IMR-90 (cell line): ENCODE results near the gene HS3ST1. TPM values are rescaled to one million over a fixed set of nuclear protein-coding genes. Genes with fewer than 3 reads are reported as not detected.

Source experiments
- ATAC-seq: fragments of 200-7000 bp; cut with Tn5 transposase; 2 replicates; pipeline ENCODE4 v1.9.1; 2020; ENCODE audit warnings: low read depth, mild to moderate bottlenecking, moderate library complexity
- BruUV-seq: library from RNA; stranded (reverse); fragments of 400-500 nt; replicated peaks from 2 replicates; lab custom pipeline; 2021; lab: Mats Ljungman, UMichigan
- CTCF ChIA-PET: fragments of 300-600 bp; formaldehyde crosslinking; extraction: SDS; loops from one replicate; lab custom pipeline; 2021; ENCODE audit warnings: antibody characterized with exemption; lab: Yijun Ruan, JAX
- POLR2A ChIA-PET: fragments of 300-600 bp; sonication (Branson Sonifier 250); formaldehyde crosslinking; loops from one replicate; lab custom pipeline; 2022; ENCODE audit warnings: antibody characterized with exemption; ENCODE audit not compliant: unreplicated experiment; lab: Charles Lee
- DNase-seq: peaks from one replicate; pipeline ENCODE4 v3.0.0; 2013
- H2AFZ ChIP-seq: replicated peaks from 2 replicates; pipeline ENCODE3; 2013; ENCODE audit warnings: low read length, mild to moderate bottlenecking; ENCODE audit not compliant: poor library complexity
- H2AK5ac ChIP-seq: 2 replicates; pipeline ENCODE4 v1.6.1; 2013; ENCODE audit warnings: low read depth, low read length, inconsistent platforms
- H2AK9ac ChIP-seq: replicated peaks from 2 replicates; pipeline ENCODE3; 2013; ENCODE audit warnings: mild to moderate bottlenecking, low read depth, low read length, moderate library complexity; ENCODE audit not compliant: poor library complexity
- H2BK120ac ChIP-seq: 2 replicates; pipeline ENCODE4 v1.6.1; 2013; ENCODE audit warnings: low read depth, low read length, inconsistent platforms
- H2BK15ac ChIP-seq: 3 replicates; pipeline ENCODE4 v1.6.1; 2013; ENCODE audit warnings: low read depth, low read length, inconsistent platforms
- H2BK20ac ChIP-seq: 2 replicates; pipeline ENCODE4 v1.6.1; 2013; ENCODE audit warnings: low read depth, mild to moderate bottlenecking, inconsistent platforms, low read length, moderate library complexity
- H2BK5ac ChIP-seq: 2 replicates; pipeline ENCODE4 v1.6.1; 2013; ENCODE audit warnings: mild to moderate bottlenecking, low read depth, low read length, inconsistent platforms; ENCODE audit not compliant: poor library complexity, severe bottlenecking
- H3K14ac ChIP-seq: replicated peaks from 2 replicates; pipeline ENCODE4 v1.6.1; 2013; ENCODE audit warnings: low read depth, low read length, inconsistent platforms
- H3K18ac ChIP-seq: 2 replicates; pipeline ENCODE4 v1.6.1; 2013; ENCODE audit warnings: low read depth, low read length, control low read depth
- H3K23ac ChIP-seq: 2 replicates; pipeline ENCODE4 v1.6.1; 2013; ENCODE audit warnings: low read depth, low read length, inconsistent platforms
- H3K27ac ChIP-seq: 2 replicates; pipeline ENCODE4 v1.5.1; 2013; ENCODE audit warnings: mild to moderate bottlenecking, control low read depth, low read length; ENCODE audit not compliant: insufficient read depth
- H3K27me3 ChIP-seq: 2 replicates; pipeline ENCODE4 v1.6.1; 2013; ENCODE audit warnings: low read length; ENCODE audit not compliant: control insufficient read depth, insufficient read depth
- H3K36me3 ChIP-seq: 2 replicates; pipeline ENCODE4 v1.6.1; 2013; ENCODE audit warnings: low read length, mixed read lengths; ENCODE audit not compliant: control insufficient read depth, insufficient read depth
- H3K4ac ChIP-seq: 2 replicates; pipeline ENCODE4 v1.6.1; 2013; ENCODE audit warnings: low read depth, low read length, inconsistent platforms
- H3K4me1 ChIP-seq: 2 replicates; pipeline ENCODE4 v1.6.1; 2013; ENCODE audit warnings: low read length, mixed read lengths; ENCODE audit not compliant: control insufficient read depth, insufficient read depth
- H3K4me2 ChIP-seq: 2 replicates; pipeline ENCODE4 v1.6.1; 2013; ENCODE audit warnings: low read depth, mild to moderate bottlenecking, control low read depth, low read length, moderate library complexity
- H3K4me3 ChIP-seq: 2 replicates; pipeline ENCODE4 v1.5.1; 2013; ENCODE audit warnings: low read depth, mild to moderate bottlenecking, control low read depth, low read length, moderate library complexity; ENCODE audit not compliant: insufficient read depth
- H3K56ac ChIP-seq: 2 replicates; pipeline ENCODE4 v1.6.1; 2013; ENCODE audit warnings: low read length, inconsistent platforms; ENCODE audit not compliant: insufficient read depth; ENCODE audit errors: extremely low read depth
- H3K79me1 ChIP-seq, 2 experiments: 2 replicates each; pipeline ENCODE4 v1.6.1; 2013; ENCODE audit warnings: low read length in 2 of 2, inconsistent platforms in 1 of 2, low read depth in 1 of 2
- H3K9ac ChIP-seq: 2 replicates; pipeline ENCODE4 v1.6.1; 2013; ENCODE audit warnings: low read depth, low read length, control low read depth
- H3K9me1 ChIP-seq: 2 replicates; pipeline ENCODE4 v1.6.1; 2013; ENCODE audit warnings: low read length, inconsistent platforms; ENCODE audit not compliant: insufficient read depth
- H3K9me3 ChIP-seq: 2 replicates; pipeline ENCODE4 v1.6.1; 2013; ENCODE audit warnings: low read length; ENCODE audit not compliant: control insufficient read depth, insufficient read depth
- H4K20me1 ChIP-seq: 2 replicates; pipeline ENCODE4 v1.6.1; 2013; ENCODE audit warnings: low read length, inconsistent platforms; ENCODE audit not compliant: insufficient read depth
- H4K5ac ChIP-seq: 2 replicates; pipeline ENCODE4 v1.6.1; 2013; ENCODE audit warnings: mild to moderate bottlenecking, low read depth, low read length, control low read depth
- H4K8ac ChIP-seq, 2 experiments: 2 replicates each; pipeline ENCODE4 v1.6.1; 2013; ENCODE audit warnings: low read depth in 2 of 2, low read length in 2 of 2, control low read depth in 1 of 2, inconsistent platforms in 1 of 2
- H4K91ac ChIP-seq: 2 replicates; pipeline ENCODE4 v1.6.1; 2013; ENCODE audit warnings: low read depth, low read length, inconsistent platforms; ENCODE audit not compliant: insufficient read depth
- BHLHE40 ChIP-seq: fragments of 150-350 bp; IDR thresholded peaks from 2 replicates; pipeline ENCODE4 v1.6.1; 2016; ENCODE audit warnings: mild to moderate bottlenecking, low read depth, low read length
- WGBS, 2 experiments: methylation state at CpG; one replicate each; pipeline versions ENCODE4 v1.1.5 to v1.1.7; 2013; ENCODE audit warnings: missing lambda C conversion rate in 2 of 2; ENCODE audit not compliant: insufficient read length in 1 of 2; ENCODE audit errors: extremely low coverage in 2 of 2; 5-methylcytosine and 5-hydroxymethylcytosine counted together
- dilution Hi-C: fragments of 300-500 bp; cut with HindIII; formaldehyde crosslinking; loops from one replicate; pipeline ENCODE4 v1.14.3; 2018; ENCODE audit warnings: low sequenced_read_pairs; ENCODE audit not compliant: unreplicated experiment
- in situ Hi-C: fragments of 300-500 bp; cut with MboI; formaldehyde crosslinking; loops from 3 replicates; pipeline ENCODE4 v1.14.3; 2019; ENCODE audit warnings: low sequenced_read_pairs, inconsistent platforms, mixed read lengths
- intact Hi-C: fragments of 100-400 bp; cut with micrococcal nuclease; formaldehyde crosslinking; loops from 2 replicates; pipeline ENCODE4 v1.10.0; 2022
- polyA plus RNA-seq, 3 experiments: library from polyadenylated mRNA; depleted of rRNA; stranded (reverse); fragments of >200 nt; gene quantifications; 2 replicates each; pipeline ENCODE4 v1.2.3, GENCODE V29; 2012; ENCODE audit warnings: low replicate concordance in 1 of 3
- total RNA-seq: library from RNA; depleted of rRNA; stranded (reverse); fragments of >200 nt; gene quantifications from 2 replicates; pipeline ENCODE4 v1.2.3, GENCODE V29; 2012

The HS3ST1 gene
- total and polyA plus RNA-seq, 2 of the 4 experiments (the other 2 are of a cell fraction): 0.09 TPM; not detected in 1

DNA sequence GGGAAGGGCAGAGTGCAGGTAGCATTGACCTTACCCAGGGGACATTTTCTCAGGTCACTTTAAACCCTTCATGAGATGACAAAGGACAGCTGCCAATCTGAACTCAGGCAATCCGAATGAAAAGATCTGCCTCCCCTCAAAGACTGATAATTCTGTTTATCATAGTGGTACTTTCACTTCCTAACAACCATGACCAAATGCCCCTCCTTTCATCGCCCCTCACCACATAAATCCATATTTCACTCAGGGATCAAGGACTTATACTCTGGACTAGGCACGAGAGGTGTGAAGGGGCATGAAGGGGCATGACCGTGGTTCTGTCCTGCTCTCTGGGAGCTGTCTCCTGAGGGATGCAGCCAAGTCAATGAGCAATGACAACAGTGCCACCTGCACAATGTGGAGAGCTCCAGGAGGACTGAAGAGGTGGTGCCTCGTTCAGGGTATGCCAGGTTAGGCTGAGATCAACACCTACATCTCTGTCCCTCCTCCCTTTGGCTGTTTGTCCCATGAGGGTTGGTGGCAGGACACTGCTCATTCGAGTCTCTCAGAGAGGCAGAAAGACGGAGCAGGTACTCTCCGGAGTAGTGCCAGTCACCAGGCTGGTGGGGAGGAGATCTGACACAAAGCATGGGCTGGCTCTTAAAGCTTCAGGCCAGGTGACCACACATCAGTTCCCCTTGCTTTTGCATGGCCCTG, 12.5 kb downstream of the HS3ST1 start:
- Histone ChIP-seq H3K4me2 (no peak overlapping the region), H3K23ac (no peak overlapping the region)

More for the DNA sequence above, 12.5 kb downstream of the HS3ST1 start:
- Histone ChIP-seq H2AFZ (no peak overlapping the region), H3K79me1 (no peaks in the 10 kb centered on the region), H3K9me3 (no peaks in the 10 kb centered on the region), H3K18ac (no peak overlapping the region), H3K4me3 (no peak overlapping the region), H3K36me3 (no peaks in the 10 kb centered on the region), H2BK15ac (no peak overlapping the region), H3K4me1 (no peaks in the 10 kb centered on the region), H3K9ac (no peak overlapping the region), H2BK5ac (no peak overlapping the region), H4K8ac (no peak overlapping the region), H3K27ac (no peak overlapping the region), H3K14ac (no peak overlapping the region), H3K27me3 (no peaks in the 10 kb centered on the region), H4K5ac (no peak overlapping the region), H2AK5ac (no peak overlapping the region), H3K56ac (no peak overlapping the region), H4K20me1 (no peaks in the 10 kb centered on the region), H2AK9ac (no peak overlapping the region), H2BK120ac (no peak overlapping the region), H2BK20ac (no peak overlapping the region), H3K4ac (no peak overlapping the region), H3K9me1 (no peaks in the 10 kb centered on the region), H4K91ac (no peak overlapping the region)
- ATAC-seq: no peak
- POLR2A ChIA-PET: no interaction called here
- CTCF ChIA-PET: no interaction called here
- dilution Hi-C loops: no loop called here
- 80% methylated on average over 2 of the region's 8 CpGs; no CpG with 5 or more reads in 1 of the 2 experiments for WGBS, 2 experiments
- no peak for DNase-seq
- no TSS peak for BruUV-seq
- no peak for TF ChIP-seq BHLHE40
- intact Hi-C loops: no loop called here
- in situ Hi-C loops: loop anchor here (5.0 kb wide), 1 partner anchor 834 kb away; no protein-coding TSS in a partner anchor
